ENCODE measurements around the gene ELAVL1. TPM values are rescaled to one million over a fixed set of nuclear protein-coding genes. Genes with fewer than 3 reads are reported as not detected.

ELAVL1 gene
- total and polyA plus RNA-seq, 9 of the 15 experiments (the other 6 are each of a cell fraction or from before 2014, with no cell fraction given) = 4.3 to 172 (median 69.2) TPM

GRCh38 chr19:7921302-7921966 is 84.0 kb downstream of the ELAVL1 start (continued):
- TF ChIP-seq TBL1XR1 (IDR thresholded peaks at IDR 0.05; ENCODE audit: low read length in 2 of 2) = no peak
- TF ChIP-seq, protein P1, sequence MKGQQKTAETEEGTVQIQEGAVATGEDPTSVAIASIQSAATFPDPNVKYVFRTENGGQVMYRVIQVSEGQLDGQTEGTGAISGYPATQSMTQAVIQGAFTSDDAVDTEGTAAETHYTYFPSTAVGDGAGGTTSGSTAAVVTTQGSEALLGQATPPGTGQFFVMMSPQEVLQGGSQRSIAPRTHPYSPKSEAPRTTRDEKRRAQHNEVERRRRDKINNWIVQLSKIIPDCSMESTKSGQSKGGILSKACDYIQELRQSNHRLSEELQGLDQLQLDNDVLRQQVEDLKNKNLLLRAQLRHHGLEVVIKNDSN (CRISPR knock-in tag; IDR thresholded peaks at IDR 0.05) = peak; percentile 28; the same call in 1 of the 2 replicates
- TF ChIP-seq ETV1 (tag; conservative IDR thresholded peaks at IDR 0.05; ENCODE audit: low read depth) = peak; percentile 51; the same call in 1 of the 2 replicates
- TF ChIP-seq, protein P2, sequence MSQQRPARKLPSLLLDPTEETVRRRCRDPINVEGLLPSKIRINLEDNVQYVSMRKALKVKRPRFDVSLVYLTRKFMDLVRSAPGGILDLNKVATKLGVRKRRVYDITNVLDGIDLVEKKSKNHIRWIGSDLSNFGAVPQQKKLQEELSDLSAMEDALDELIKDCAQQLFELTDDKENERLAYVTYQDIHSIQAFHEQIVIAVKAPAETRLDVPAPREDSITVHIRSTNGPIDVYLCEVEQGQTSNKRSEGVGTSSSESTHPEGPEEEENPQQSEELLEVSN (IDR thresholded peaks at IDR 0.05; ENCODE audit: borderline replicate concordance in 1 of 2, extremely low read depth in 1 of 2, insufficient read depth in 1 of 2, insufficient read length in 1 of 2, low read depth in 1 of 2, low read length in 1 of 2, poor library complexity in 1 of 2, severe bottlenecking in 1 of 2) = peak in 1 of 2 experiments; percentile 7
- 0 out of 2 replicates have a peak, but pooled peaks have one; percentile 0 for TF ChIP-seq ATF7 (IDR thresholded peaks at IDR 0.05)
- TF ChIP-seq SOX6 (IDR thresholded peaks at IDR 0.05) = no peak
- TF ChIP-seq RNF2 (IDR thresholded peaks at IDR 0.05) = 0 out of 2 replicates have a peak, but pooled peaks have one; percentile 8
- TF ChIP-seq E2F1 (CRISPR knock-in tag; IDR thresholded peaks at IDR 0.05) = 0 out of 2 replicates have a peak, but pooled peaks have one; percentile 8
- no peak for TF ChIP-seq MYC (IDR thresholded peaks at IDR 0.05; ENCODE audit: low read depth, low read length)
- TF ChIP-seq MYC (CRISPR knock-in tag; IDR thresholded peaks at IDR 0.05; ENCODE audit: borderline replicate concordance, low read depth) = peak; percentile 49; the same call in 1 of the 2 replicates
- peak in 1 of 2 experiments; percentile 16; a peak in 1 of 4 replicates for TF ChIP-seq NRF1 (conservative IDR thresholded peaks at IDR 0.05 in 1 of 2, IDR thresholded peaks at IDR 0.05 in 1 of 2)
- peak; percentile 68 for TF ChIP-seq GABPA (tag; conservative IDR thresholded peaks at IDR 0.05; ENCODE audit: low read depth)
- TF ChIP-seq E2F5 (CRISPR knock-in tag; IDR thresholded peaks at IDR 0.05) = peak; percentile 11; the same call in 1 of the 2 replicates
- no peak for TF ChIP-seq FOXJ2 (tag; IDR thresholded peaks at IDR 0.05)
- 0 out of 2 replicates have a peak, but pooled peaks have one; percentile 4 for TF ChIP-seq HDAC2 (IDR thresholded peaks at IDR 0.05)
- peak; percentile 42; the same call in 1 of the 2 replicates for TF ChIP-seq USF2 (CRISPR knock-in tag; IDR thresholded peaks at IDR 0.05)
- TF ChIP-seq ZNF764 (CRISPR knock-in tag; IDR thresholded peaks at IDR 0.05; ENCODE audit: low read depth) = no peak
- no peak for TF ChIP-seq HEY1 (CRISPR knock-in tag; IDR thresholded peaks at IDR 0.05; ENCODE audit: borderline replicate concordance)
- no peak for TF ChIP-seq MEF2A (IDR thresholded peaks at IDR 0.05; ENCODE audit: control insufficient read depth, low read depth, low read length)
- peak; percentile 74; the same call in 1 of the 2 replicates for TF ChIP-seq ZSCAN29 (IDR thresholded peaks at IDR 0.05)
- no peak for TF ChIP-seq NR2C2 (CRISPR knock-in tag; IDR thresholded peaks at IDR 0.05)
- TF ChIP-seq NR2C2 (tag; IDR thresholded peaks at IDR 0.05) = peak; percentile 85
